GM18907 (cell line): ENCODE results near the gene OTOL1.

Experiments used
- ATAC-seq: cut with Tn5 transposase; IDR thresholded peaks from one replicate; pipeline ENCODE4 v1.9.1; 2021; ENCODE audit warnings: mild to moderate bottlenecking, moderate library complexity; ENCODE audit not compliant: unreplicated experiment

Gene OTOL1

GRCh38 chr3:161540594-161540993, 44.0 kb downstream of the OTOL1 start:
- ATAC-seq: peak; percentile 88

- no peak for ATAC-seq
These were observed 49.2 kb downstream of the OTOL1 start for GRCh38 chr3:161545824-161546223.

- no peak for ATAC-seq
These were observed 51.7 kb downstream of the OTOL1 start for GRCh38 chr3:161548301-161548700.

DNA sequence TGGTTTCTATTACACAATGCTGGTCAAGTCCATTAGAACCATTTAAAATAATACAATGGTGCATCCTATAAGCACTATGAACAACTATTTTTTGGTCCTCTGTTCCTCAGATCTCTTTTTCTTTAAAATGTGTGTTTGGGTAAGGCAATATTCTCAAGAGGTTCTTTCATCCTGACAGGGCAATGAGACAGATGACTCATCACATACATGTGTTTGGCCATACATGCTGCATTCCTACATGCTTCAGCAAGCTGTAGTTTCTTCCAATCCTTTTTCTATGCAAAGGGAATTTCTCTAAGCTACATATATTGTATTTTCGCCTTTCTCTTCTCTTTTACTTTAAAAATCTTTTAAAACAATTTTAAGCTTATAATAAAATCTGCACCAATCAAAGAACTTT, 52.7 kb downstream of the OTOL1 start:
- no peak for ATAC-seq

DNA sequence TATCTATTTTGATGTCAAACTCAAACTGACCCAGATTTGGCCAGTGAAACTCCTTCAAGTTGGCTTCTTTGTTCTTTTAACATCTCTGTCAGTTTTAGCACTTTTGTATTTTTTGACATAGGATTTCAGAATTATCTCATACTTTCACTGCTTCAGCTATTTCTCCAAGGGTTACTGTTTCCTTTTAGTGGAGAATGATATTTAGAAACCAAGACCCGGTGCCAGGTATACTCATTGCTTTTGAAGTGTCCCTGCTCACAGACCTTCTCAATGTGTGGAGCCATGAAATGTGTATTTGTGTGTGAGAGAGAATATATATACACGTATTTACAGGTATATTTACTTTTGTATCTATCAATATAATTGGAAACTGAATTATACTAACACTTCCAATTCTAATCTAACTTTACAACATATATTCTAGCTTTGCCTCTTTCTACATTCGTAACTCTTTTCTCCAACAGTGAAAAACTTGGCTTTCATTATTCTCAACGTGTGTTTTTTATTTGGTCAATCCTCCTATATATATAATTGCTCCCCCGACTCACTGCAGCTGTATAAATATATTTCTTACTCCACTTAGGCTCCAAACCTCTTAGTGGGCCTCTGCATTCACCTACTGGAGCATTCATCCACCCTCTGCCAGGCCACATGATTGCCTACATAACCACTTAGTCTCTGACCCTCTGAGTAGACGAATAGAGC, 54.0 kb downstream of the OTOL1 start:
- no peak for ATAC-seq

GRCh38 chr3:161551697-161552096, 55.1 kb downstream of the OTOL1 start:
- ATAC-seq: no peak

DNA sequence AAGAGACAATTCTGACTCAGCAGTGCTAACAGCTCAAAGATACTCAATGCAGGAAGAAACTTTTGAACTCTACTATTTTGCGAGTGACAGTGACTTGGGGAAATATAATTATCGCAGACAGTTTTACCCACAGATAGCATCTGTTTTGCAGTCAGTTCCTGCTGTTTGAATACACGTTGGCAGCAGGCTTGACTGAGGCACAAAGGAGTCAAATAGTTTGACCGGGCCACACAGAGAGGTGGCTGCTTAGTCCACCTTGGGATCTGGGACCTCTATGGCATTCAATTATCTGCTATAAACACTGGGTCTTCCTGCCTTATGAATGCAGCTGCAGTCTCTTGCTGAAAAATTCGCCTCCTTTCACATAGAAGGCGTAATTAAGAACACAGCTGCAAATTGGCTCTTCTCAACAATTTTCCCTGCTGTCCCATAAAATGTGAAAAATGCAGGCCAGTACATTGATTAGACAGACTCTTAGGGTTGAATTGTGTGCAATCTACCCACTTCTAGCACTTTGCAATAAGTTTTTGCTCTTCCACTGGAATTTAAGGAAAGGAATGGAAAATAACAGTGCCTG, 56.5 kb downstream of the OTOL1 start:
- ATAC-seq: no peak
